HG03432 (cell line): ENCODE data around the gene GFOD2.
"Not testable (repeated sequence)": the region's sequence is repeated elsewhere in the genome, so short reads cannot be mapped to it uniquely, and the experiment has no call there.

Experiments used
- ATAC-seq: cut with Tn5 transposase; IDR thresholded peaks from one replicate; pipeline ENCODE4 v1.9.1; 2021; ENCODE audit warnings: mild to moderate bottlenecking, moderate library complexity; ENCODE audit not compliant: unreplicated experiment

GFOD2 gene

GRCh38 chr16:67719048-67719777, at the start of gene GFOD2:
Gene GFOD2 (minus strand): TSS chr16:67719316. CDS start chr16:67685715, 33,601 bp downstream.
- ATAC-seq, result peak; percentile 80

GRCh38 chr16:67767953-67768352, 48.8 kb upstream of the GFOD2 start:
- no peak for ATAC-seq

GRCh38 chr16:67766291-67766690, 47.2 kb upstream of the GFOD2 start:
- no peak for ATAC-seq

GRCh38 chr16:67764158-67764667, 45.1 kb upstream of the GFOD2 start:
- no peak for ATAC-seq

- no peak for ATAC-seq
Measured at GRCh38 chr16:67763066-67763465, 44.0 kb upstream of the GFOD2 start.

GRCh38 chr16:67762385-67762784, 43.3 kb upstream of the GFOD2 start:
- no peak for ATAC-seq

GRCh38 chr16:67761924-67762323, 42.8 kb upstream of the GFOD2 start:
- ATAC-seq, result no peak

- ATAC-seq, result no peak
Measured at GRCh38 chr16:67760956-67761230, 41.8 kb upstream of the GFOD2 start.

- ATAC-seq, result no peak
Measured at GRCh38 chr16:67760206-67760955, 41.3 kb upstream of the GFOD2 start.

- no peak for ATAC-seq
Measured at GRCh38 chr16:67758966-67759365, 39.9 kb upstream of the GFOD2 start.

- no peak for ATAC-seq
Measured at GRCh38 chr16:67758006-67758405, 38.9 kb upstream of the GFOD2 start.

GRCh38 chr16:67752641-67753040, 33.5 kb upstream of the GFOD2 start:
- ATAC-seq, result no peak

GRCh38 chr16:67751331-67751730, 32.2 kb upstream of the GFOD2 start:
- not testable (repeated sequence) for ATAC-seq

GRCh38 chr16:67750466-67750865, 31.4 kb upstream of the GFOD2 start:
- ATAC-seq, result peak; percentile 62

GRCh38 chr16:67749436-67750078, 30.4 kb upstream of the GFOD2 start:
- ATAC-seq, result no peak

GRCh38 chr16:67748834-67749233, 29.7 kb upstream of the GFOD2 start:
- ATAC-seq, result no peak

- ATAC-seq, result no peak
Measured at GRCh38 chr16:67746846-67747245, 27.7 kb upstream of the GFOD2 start.

- no peak for ATAC-seq
Measured at GRCh38 chr16:67741118-67741517, 22.0 kb upstream of the GFOD2 start.

GRCh38 chr16:67740391-67740790, 21.3 kb upstream of the GFOD2 start:
- no peak for ATAC-seq

GRCh38 chr16:67736858-67737257, 17.7 kb upstream of the GFOD2 start:
- ATAC-seq, result no peak

- ATAC-seq, result no peak
Measured at GRCh38 chr16:67734731-67735201, 15.7 kb upstream of the GFOD2 start.
